DMS114 treated with DMSO at 0.1 percent for 48 hours (cell line): ENCODE results near the gene SELENOI.
A peak's percentile ranks its signal among the peaks of the same experiment; 100 is the strongest.
"Not testable (repeated sequence)": the region's sequence is repeated elsewhere in the genome, so short reads cannot be mapped to it uniquely, and the experiment has no call there.

Experiments
- DNase-seq: peaks from one replicate; lab custom pipeline; 2025; ENCODE audit not compliant: unreplicated experiment; lab: John Stamatoyannopoulos, UW

Gene SELENOI

GRCh38 chr2:26356111-26356510 is 10.2 kb downstream of the SELENOI start:
- no peak for DNase-seq

GRCh38 chr2:26356771-26357170 is 10.8 kb downstream of the SELENOI start:
- no peak for DNase-seq

- DNase-seq, result no peak
Observed at GRCh38 chr2:26359886-26360473, 14.0 kb downstream of the SELENOI start.

- no peak for DNase-seq
Observed at GRCh38 chr2:26363323-26363722, 17.4 kb downstream of the SELENOI start.

- no peak for DNase-seq
Observed at GRCh38 chr2:26363958-26364357, 18.0 kb downstream of the SELENOI start.

GRCh38 chr2:26364669-26365068 is 18.7 kb downstream of the SELENOI start:
- no peak for DNase-seq

- no peak for DNase-seq
Observed at GRCh38 chr2:26366957-26367356, 21.0 kb downstream of the SELENOI start.

GRCh38 chr2:26369664-26370063 is 23.7 kb downstream of the SELENOI start:
- not testable (repeated sequence) for DNase-seq

GRCh38 chr2:26370909-26371308 is 25.0 kb downstream of the SELENOI start:
- not testable (repeated sequence) for DNase-seq

GRCh38 chr2:26376799-26377198 is 30.9 kb downstream of the SELENOI start:
- no peak for DNase-seq

GRCh38 chr2:26380281-26380680 is 34.3 kb downstream of the SELENOI start:
- no peak for DNase-seq

- no peak for DNase-seq
Observed at GRCh38 chr2:26382564-26382963, 36.6 kb downstream of the SELENOI start.

GRCh38 chr2:26384183-26384582 is 38.2 kb downstream of the SELENOI start:
- DNase-seq, result no peak

GRCh38 chr2:26384597-26384996 is 38.7 kb downstream of the SELENOI start:
- DNase-seq, result no peak

GRCh38 chr2:26387189-26387588 is 41.2 kb downstream of the SELENOI start:
- no peak for DNase-seq

- no peak for DNase-seq
Observed at GRCh38 chr2:26394694-26395093, 48.8 kb downstream of the SELENOI start.

GRCh38 chr2:26395394-26395793 is 49.5 kb downstream of the SELENOI start:
- no peak for DNase-seq

GRCh38 chr2:26396734-26397298 is 50.9 kb downstream of the SELENOI start:
- DNase-seq, result no peak

- no peak for DNase-seq
Observed at GRCh38 chr2:26399771-26400376, 53.9 kb downstream of the SELENOI start.

- DNase-seq, result no peak
Observed at GRCh38 chr2:26400723-26401122, 54.8 kb downstream of the SELENOI start.

GRCh38 chr2:26401739-26402541 is 56.0 kb downstream of the SELENOI start, which contains the start of gene DRC1:
DRC1 (plus strand) TSS chr2:26401920; CDS start chr2:26401990, 70 bp downstream.
- DNase-seq, result peak; percentile 72

- no peak for DNase-seq
Observed at GRCh38 chr2:26407526-26407925, 61.6 kb downstream of the SELENOI start.
